NCI-H510A treated with DMSO at 0.1 percent for 48 hours (cell line): ENCODE measurements around the gene CRY2.

ENCODE experiments used
- DNase-seq: peaks from one replicate; lab custom pipeline; 2025; lab: John Stamatoyannopoulos, UW

CRY2 gene

GRCh38 chr11:45930951-45931570 lies 83.8 kb downstream of the CRY2 start:
- no peak for DNase-seq

DNA sequence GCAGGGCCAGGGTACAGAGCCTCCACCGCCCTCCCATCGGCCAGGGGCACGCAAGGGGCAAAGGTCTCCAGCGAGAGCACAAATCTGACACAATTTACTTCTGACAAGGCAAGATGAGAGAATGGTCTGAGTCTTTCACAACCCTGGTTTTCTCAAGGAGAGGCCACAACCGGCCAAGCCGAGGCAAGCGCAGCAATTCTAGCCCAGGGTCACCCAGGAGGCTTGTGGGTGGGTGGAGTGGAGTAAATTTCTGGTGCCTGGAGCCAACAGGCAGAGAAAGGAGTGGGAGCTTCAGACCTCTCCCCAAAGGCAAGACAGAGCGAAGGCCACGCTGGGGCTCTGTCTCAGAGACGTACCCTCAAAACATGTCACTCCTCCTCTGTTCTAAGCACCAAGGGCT lies 84.5 kb downstream of the CRY2 start:
- no peak for DNase-seq

- DNase-seq = no peak
These were observed 84.9 kb downstream of the CRY2 start for GRCh38 chr11:45932217-45932616.
